Adipocyte (in vitro differentiated cells): ENCODE results near the gene ORAI2.

Experiments used
- DNase-seq: peaks from one replicate; pipeline ENCODE4 v3.0.0-alpha.2; 2015; ENCODE audit warnings: low read depth
- H3K27me3 ChIP-seq: replicated peaks from 2 replicates; pipeline ENCODE4 v1.7.0; 2013; ENCODE audit warnings: mild to moderate bottlenecking, low read length, moderate library complexity; ENCODE audit not compliant: control insufficient read depth, insufficient read depth
- H3K36me3 ChIP-seq: 2 replicates; pipeline ENCODE4 v1.7.0; 2013; ENCODE audit warnings: low read length, mild to moderate bottlenecking, moderate library complexity; ENCODE audit not compliant: control insufficient read depth, insufficient read depth, severe bottlenecking
- H3K4me1 ChIP-seq: 2 replicates; pipeline ENCODE4 v1.7.0; 2013; ENCODE audit warnings: mild to moderate bottlenecking, low read length, moderate library complexity; ENCODE audit not compliant: control insufficient read depth, insufficient read depth
- H3K4me3 ChIP-seq: 2 replicates; pipeline ENCODE4 v1.7.0; 2013; ENCODE audit warnings: mild to moderate bottlenecking, low read length, moderate library complexity
- H3K9ac ChIP-seq: 2 replicates; pipeline ENCODE4 v1.7.0; 2013; ENCODE audit warnings: mild to moderate bottlenecking, low read length, moderate library complexity
- H3K9me3 ChIP-seq: 2 replicates; pipeline ENCODE4 v1.7.0; 2013; ENCODE audit warnings: mild to moderate bottlenecking, low read length, moderate library complexity; ENCODE audit not compliant: control insufficient read depth

The ORAI2 gene

DNA sequence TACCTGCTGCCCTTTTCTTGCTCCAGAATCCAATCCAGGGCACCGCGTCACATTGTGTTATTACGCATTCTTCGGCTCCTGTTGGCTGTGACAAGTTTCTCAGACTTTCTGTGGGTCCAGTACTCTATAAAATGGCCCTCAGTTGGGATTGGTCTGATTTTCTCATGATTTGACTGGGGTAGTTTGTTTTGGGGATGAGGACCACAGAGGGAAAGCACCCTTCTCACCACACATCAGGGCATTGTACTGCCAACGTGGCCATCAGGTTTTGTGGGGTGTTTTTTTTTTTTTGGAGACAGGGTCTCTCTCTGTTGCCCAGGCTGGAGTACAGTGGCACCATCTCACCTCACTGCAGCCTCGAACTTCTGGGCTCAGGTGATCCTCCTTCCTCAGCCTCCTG, 17.0 kb upstream of the ORAI2 start:
- no peak for DNase-seq
- no peaks in the 10 kb centered on the region for H3K27me3 ChIP-seq
- H3K9me3 ChIP-seq: no peaks in the 10 kb centered on the region
- H3K36me3 ChIP-seq: peaks cover 80% of the 10 kb centered on the region
- H3K4me1 ChIP-seq: peaks cover 8% of the 10 kb centered on the region
- no peak overlapping the region for H3K9ac ChIP-seq
- H3K4me3 ChIP-seq: no peak overlapping the region

DNA sequence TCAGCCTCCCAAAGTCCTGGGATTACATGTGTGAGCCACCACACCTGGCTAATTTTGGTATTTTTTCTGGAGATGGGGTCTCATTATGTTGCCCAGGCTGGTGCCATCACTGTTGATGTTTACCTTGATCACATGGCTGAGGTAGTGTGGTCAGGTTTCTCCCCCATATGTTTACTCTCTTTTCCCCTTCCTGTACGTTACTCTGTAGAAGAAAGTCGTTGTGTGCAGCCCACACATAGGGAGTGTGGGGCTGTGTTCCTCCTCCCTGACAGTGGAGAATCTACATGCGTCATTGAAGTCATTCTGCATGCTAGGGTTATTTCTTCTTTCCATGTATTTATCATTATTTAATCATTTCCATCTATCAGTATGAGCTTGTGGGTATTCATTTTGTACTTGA, 16.3 kb upstream of the ORAI2 start:
- no peak for DNase-seq
- Histone ChIP-seq H3K27me3 (no peaks in the 10 kb centered on the region), H3K9ac (no peak overlapping the region), H3K4me1 (peaks cover 8% of the 10 kb centered on the region), H3K9me3 (no peaks in the 10 kb centered on the region), H3K4me3 (no peak overlapping the region), H3K36me3 (peaks cover 77% of the 10 kb centered on the region)

DNA sequence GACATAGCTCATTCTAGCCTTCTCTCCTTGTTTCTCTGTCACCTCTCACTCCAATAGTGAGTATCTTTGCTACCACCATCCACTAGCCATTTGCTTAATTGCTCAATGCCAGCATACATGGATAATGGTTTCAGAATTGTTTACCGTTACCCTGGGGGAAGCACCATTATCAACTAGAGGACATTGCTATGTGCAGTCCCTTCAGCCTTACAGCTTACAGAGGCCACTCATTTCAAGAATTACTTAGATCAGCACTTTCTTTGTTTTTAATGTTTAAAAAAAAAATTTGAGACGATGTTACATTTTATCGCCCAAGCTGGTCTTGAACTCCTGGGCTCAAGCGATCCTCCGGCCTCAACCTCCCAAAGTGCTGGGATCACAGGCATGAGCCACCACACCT, 14.8 kb upstream of the ORAI2 start:
- Histone ChIP-seq H3K27me3 (no peaks in the 10 kb centered on the region), H3K36me3 (peaks cover 72% of the 10 kb centered on the region), H3K4me1 (no peaks in the 10 kb centered on the region), H3K9ac (no peak overlapping the region), H3K4me3 (no peak overlapping the region), H3K9me3 (no peaks in the 10 kb centered on the region)
- DNase-seq: no peak

GRCh38 chr7:102421706-102422240, 11.6 kb upstream of the ORAI2 start:
- Histone ChIP-seq H3K9me3 (no peaks in the 10 kb centered on the region), H3K27me3 (no peaks in the 10 kb centered on the region), H3K4me3 (no peak overlapping the region), H3K9ac (no peak overlapping the region), H3K36me3 (peaks cover 66% of the 10 kb centered on the region), H3K4me1 (peaks cover 9% of the 10 kb centered on the region)
- DNase-seq: no peak

DNA sequence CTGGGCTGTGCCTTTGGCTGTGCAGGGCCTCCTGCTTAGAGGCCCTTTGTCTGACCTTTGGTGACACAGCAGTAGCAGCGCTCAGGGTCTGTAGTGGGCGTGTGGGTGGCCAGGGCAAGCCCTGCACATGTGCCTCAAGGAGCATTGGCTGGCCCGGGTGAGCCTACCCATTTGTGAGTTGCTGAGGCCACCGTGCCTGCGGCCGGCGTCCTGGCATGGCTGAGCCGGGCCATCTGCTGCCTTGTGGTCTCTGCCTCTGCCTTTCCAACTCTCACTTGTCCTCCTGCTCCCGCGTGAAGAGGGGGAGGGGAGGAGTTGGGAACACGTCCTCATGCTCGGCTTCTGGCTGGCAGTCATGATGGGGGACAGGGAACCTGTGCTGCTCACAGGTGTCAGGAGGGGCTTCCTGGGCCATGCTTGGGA, 9.2 kb upstream of the ORAI2 start:
- no peak for DNase-seq
- Histone ChIP-seq H3K9ac (no peak overlapping the region), H3K9me3 (no peaks in the 10 kb centered on the region), H3K27me3 (no peaks in the 10 kb centered on the region), H3K4me3 (no peak overlapping the region), H3K4me1 (peaks cover 9% of the 10 kb centered on the region), H3K36me3 (peaks cover 51% of the 10 kb centered on the region)

- DNase-seq: no peak
- peaks cover 47% of the 10 kb centered on the region for H3K36me3 ChIP-seq
- H3K4me1 ChIP-seq: peaks cover 9% of the 10 kb centered on the region
Observed at GRCh38 chr7:102424787-102425218, 8.6 kb upstream of the ORAI2 start.

DNA sequence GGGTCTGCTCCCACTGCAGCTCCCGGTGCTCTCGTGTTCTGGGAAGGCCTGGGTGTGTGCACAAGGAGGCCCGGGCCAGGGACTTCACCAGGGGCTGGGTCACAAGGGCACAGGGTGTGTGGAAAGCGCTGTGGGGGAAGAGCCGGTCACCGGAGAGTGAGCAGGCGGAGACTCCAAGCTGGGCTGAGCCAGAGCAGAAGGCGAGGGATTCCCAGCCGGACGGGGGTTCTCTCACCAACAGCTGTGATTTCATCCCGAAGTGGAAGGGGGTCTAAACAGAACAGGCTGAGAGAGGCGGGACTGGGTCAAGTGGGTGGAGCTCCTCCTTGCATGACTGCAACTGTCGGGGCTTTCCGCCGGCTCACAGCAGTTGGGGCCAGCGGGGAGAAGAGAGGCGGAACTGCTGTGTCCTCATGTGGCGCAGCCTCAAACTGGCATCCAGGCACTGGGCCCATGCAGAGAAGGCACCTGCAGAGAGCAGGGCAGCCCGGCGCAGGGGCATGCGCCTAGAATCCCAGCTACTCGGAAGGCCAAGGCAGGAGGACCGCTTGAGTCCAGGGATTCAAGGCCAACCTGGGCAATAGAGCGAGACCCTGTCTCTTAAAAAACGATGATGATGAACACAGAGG, 7.6 kb upstream of the ORAI2 start:
- Histone ChIP-seq H3K9me3 (no peaks in the 10 kb centered on the region), H3K4me3 (no peak overlapping the region), H3K27me3 (no peaks in the 10 kb centered on the region), H3K4me1 (peaks cover 9% of the 10 kb centered on the region), H3K36me3 (peaks cover 43% of the 10 kb centered on the region), H3K9ac (no peak overlapping the region)
- DNase-seq: no peak

More at GRCh38 chr7:102424787-102425218, 8.6 kb upstream of the ORAI2 start:
- no peak overlapping the region for H3K4me3 ChIP-seq
- H3K27me3 ChIP-seq: no peaks in the 10 kb centered on the region
- no peak overlapping the region for H3K9ac ChIP-seq
- no peaks in the 10 kb centered on the region for H3K9me3 ChIP-seq

- no peak overlapping the region for H3K4me3 ChIP-seq
- H3K4me1 ChIP-seq: peaks cover 9% of the 10 kb centered on the region
- H3K9ac ChIP-seq: no peak overlapping the region
- no peaks in the 10 kb centered on the region for H3K27me3 ChIP-seq
- H3K9me3 ChIP-seq: no peaks in the 10 kb centered on the region
- DNase-seq: no peak
- H3K36me3 ChIP-seq: peaks cover 36% of the 10 kb centered on the region
Observed at GRCh38 chr7:102426268-102427018, 6.9 kb upstream of the ORAI2 start.

- DNase-seq: no peak
- H3K27me3 ChIP-seq: no peaks in the 10 kb centered on the region
- peaks cover 33% of the 10 kb centered on the region for H3K36me3 ChIP-seq
- peaks cover 9% of the 10 kb centered on the region for H3K4me1 ChIP-seq
- no peaks in the 10 kb centered on the region for H3K9me3 ChIP-seq
- no peak overlapping the region for H3K4me3 ChIP-seq
- H3K9ac ChIP-seq: no peak overlapping the region
Observed at GRCh38 chr7:102427019-102427405, 6.4 kb upstream of the ORAI2 start.

- no peak for DNase-seq
- no peaks in the 10 kb centered on the region for H3K27me3 ChIP-seq
- H3K9me3 ChIP-seq: no peaks in the 10 kb centered on the region
- H3K9ac ChIP-seq: no peak overlapping the region
- H3K36me3 ChIP-seq: peaks cover 26% of the 10 kb centered on the region
- peaks cover 10% of the 10 kb centered on the region for H3K4me1 ChIP-seq
- no peak overlapping the region for H3K4me3 ChIP-seq
Observed at GRCh38 chr7:102429141-102429899, 4.1 kb upstream of the ORAI2 start.
